ENCODE results near the gene DHRSX.

- TF ChIP-seq CTCF (IDR thresholded peaks at IDR 0.05; ENCODE audit: insufficient read depth, low read depth, low read length) (no peak), EZH2 (IDR thresholded peaks at IDR 0.05; ENCODE audit: insufficient read depth, low read length) (no peak)
These were observed 51.5 kb downstream of the DHRSX start for GRCh38 chrX:2449135-2449886.
